Kidney epithelial cell (primary cell): ENCODE measurements around the gene ZFHX3. TPM values are rescaled to one million over a fixed set of nuclear protein-coding genes. Genes with fewer than 3 reads are reported as not detected.

ENCODE experiments used
- DNase-seq: peaks from one replicate; pipeline ENCODE4 v3.0.0-alpha.2; 2010; ENCODE audit warnings: low read depth
- H3K27me3 ChIP-seq: 2 replicates; pipeline ENCODE4 v1.6.0; 2011; ENCODE audit warnings: low read length; ENCODE audit not compliant: control insufficient read depth, insufficient read depth
- H3K36me3 ChIP-seq: 2 replicates; pipeline ENCODE4 v1.5.1; 2011; ENCODE audit warnings: low read length; ENCODE audit not compliant: control insufficient read depth, insufficient read depth
- H3K4me3 ChIP-seq: 2 replicates; pipeline ENCODE4 v1.5.1; 2011; ENCODE audit warnings: low read depth, mild to moderate bottlenecking, control low read depth, low read length
- total RNA-seq: library from RNA; depleted of rRNA; stranded (reverse); fragments of >200 nt; gene quantifications from 2 replicates; pipeline ENCODE4 v1.2.3, GENCODE V29; 2015
- TF ChIP-seq, protein P1 (sequence below): IDR thresholded peaks from 2 replicates; pipeline ENCODE4 v1.5.1; 2011; ENCODE audit warnings: mild to moderate bottlenecking, moderate library complexity, low read length, control low read depth, inconsistent platforms; ENCODE audit not compliant: insufficient read depth, poor library complexity, severe bottlenecking

Gene ZFHX3
- total RNA-seq, 1 donor from 2014 or later, result 19.9 TPM

GRCh38 chr16:72917051-72917450 is 130.9 kb downstream of the ZFHX3 start:
- no peak for DNase-seq
- no peak overlapping the region for H3K4me3 ChIP-seq
- no peaks in the 10 kb centered on the region for H3K27me3 ChIP-seq
- TF ChIP-seq, protein P1, sequence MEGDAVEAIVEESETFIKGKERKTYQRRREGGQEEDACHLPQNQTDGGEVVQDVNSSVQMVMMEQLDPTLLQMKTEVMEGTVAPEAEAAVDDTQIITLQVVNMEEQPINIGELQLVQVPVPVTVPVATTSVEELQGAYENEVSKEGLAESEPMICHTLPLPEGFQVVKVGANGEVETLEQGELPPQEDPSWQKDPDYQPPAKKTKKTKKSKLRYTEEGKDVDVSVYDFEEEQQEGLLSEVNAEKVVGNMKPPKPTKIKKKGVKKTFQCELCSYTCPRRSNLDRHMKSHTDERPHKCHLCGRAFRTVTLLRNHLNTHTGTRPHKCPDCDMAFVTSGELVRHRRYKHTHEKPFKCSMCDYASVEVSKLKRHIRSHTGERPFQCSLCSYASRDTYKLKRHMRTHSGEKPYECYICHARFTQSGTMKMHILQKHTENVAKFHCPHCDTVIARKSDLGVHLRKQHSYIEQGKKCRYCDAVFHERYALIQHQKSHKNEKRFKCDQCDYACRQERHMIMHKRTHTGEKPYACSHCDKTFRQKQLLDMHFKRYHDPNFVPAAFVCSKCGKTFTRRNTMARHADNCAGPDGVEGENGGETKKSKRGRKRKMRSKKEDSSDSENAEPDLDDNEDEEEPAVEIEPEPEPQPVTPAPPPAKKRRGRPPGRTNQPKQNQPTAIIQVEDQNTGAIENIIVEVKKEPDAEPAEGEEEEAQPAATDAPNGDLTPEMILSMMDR, result no peak
- no peaks in the 10 kb centered on the region for H3K36me3 ChIP-seq

DNA sequence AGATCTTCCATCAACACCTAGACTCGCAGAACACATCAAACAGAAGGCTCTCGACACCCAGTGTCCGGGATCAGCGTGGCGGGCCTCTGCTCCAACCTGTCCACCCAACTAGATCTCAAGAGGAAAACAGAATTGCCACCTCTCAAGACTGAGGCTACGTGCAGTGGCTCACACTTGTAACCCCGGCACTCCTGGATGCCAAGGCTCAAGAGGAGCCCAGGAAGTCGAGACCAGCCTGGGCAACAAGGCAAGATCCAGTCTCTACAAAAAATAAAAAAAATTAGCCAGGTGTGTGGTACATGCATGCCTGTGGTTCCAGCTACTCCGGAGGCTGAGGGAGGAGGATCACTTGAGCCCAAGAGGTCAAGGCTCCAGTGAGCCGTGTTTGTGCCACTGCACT is 132.6 kb downstream of the ZFHX3 start:
- no peak overlapping the region for H3K4me3 ChIP-seq
- TF ChIP-seq, protein P1, result no peak
- no peaks in the 10 kb centered on the region for H3K27me3 ChIP-seq
- DNase-seq, result no peak
- no peaks in the 10 kb centered on the region for H3K36me3 ChIP-seq

DNA sequence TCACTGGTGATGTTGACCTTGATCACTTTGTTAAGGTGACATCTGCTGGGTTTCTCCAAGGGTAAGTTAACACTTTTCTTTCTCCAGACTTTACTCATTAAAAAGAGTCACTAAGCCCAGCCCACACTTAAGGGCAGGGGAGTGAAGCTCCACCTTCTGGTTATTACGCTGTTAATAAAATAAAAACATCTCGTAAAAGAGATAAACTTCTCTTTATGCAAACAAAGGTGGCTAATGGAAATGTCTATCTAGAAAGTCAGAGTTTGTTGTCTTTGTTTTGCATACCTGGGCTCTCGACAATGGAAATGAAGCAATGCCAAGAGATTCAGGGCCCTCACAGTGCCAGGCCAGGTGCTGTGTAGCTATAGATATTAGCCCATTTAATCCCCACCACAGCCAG is 134.4 kb downstream of the ZFHX3 start:
- no peaks in the 10 kb centered on the region for H3K27me3 ChIP-seq
- H3K4me3 ChIP-seq, result no peak overlapping the region
- TF ChIP-seq, protein P1, result no peak
- no peak for DNase-seq
- H3K36me3 ChIP-seq, result no peaks in the 10 kb centered on the region

- Histone ChIP-seq H3K4me3 (no peak overlapping the region), H3K36me3 (no peaks in the 10 kb centered on the region), H3K27me3 (no peaks in the 10 kb centered on the region)
- DNase-seq, result no peak
- TF ChIP-seq, protein P1, result no peak
Observed at GRCh38 chr16:72911971-72912370, 136.0 kb downstream of the ZFHX3 start.

DNA sequence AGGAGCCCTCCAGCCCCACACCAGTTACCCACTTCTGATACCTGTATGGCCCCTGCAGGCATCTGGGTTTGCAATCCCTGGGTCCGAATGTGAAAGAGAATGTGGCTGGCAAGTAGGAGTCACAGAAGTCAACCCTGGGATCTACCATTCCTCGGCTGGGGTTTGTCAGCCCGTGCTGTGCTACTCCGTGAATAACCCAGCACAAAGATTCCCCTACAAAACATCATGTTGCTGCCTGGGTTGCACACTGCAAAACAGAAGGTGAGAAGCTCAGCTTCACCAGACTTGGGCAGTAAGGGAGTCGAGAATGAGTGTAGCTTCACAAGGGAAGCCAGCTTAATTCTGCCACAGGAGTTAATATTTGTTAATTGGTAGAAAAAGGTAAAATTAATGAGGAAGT is 137.1 kb downstream of the ZFHX3 start:
- no peak overlapping the region for H3K4me3 ChIP-seq
- TF ChIP-seq, protein P1, result no peak

DNA sequence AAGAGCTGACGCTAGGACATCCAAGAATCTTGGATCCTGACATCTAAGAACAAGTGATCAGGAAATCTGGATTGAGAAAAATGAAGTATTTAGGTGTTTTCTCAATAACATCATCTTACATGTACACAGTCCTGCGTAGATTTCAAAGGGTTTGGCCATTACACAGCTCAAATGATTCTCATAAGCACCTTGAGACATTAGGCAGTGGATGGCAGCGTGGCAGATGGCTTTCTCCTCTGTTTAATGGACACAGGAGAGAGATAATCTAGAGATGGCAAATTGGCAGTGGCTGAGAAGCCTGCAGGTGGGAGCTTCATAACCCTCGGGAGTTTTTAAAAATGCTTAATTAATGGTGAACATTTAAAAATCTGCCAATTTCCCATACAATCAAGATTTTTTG is 137.5 kb downstream of the ZFHX3 start:
- H3K4me3 ChIP-seq, result no peak overlapping the region
- TF ChIP-seq, protein P1, result no peak
- no peaks in the 10 kb centered on the region for H3K27me3 ChIP-seq
- no peaks in the 10 kb centered on the region for H3K36me3 ChIP-seq
- no peak for DNase-seq

More for the DNA sequence above, 137.1 kb downstream of the ZFHX3 start:
- no peaks in the 10 kb centered on the region for H3K27me3 ChIP-seq
- no peaks in the 10 kb centered on the region for H3K36me3 ChIP-seq
- no peak for DNase-seq
